ENCODE data around the gene APLP2. TPM values are rescaled to one million over a fixed set of nuclear protein-coding genes. Genes with fewer than 3 reads are reported as not detected.

Gene APLP2
- total and polyA plus RNA-seq, 9 of the 15 experiments (the other 6 are each of a cell fraction or from before 2014, with no cell fraction given): 17.4 to 164 (median 118) TPM

DNA sequence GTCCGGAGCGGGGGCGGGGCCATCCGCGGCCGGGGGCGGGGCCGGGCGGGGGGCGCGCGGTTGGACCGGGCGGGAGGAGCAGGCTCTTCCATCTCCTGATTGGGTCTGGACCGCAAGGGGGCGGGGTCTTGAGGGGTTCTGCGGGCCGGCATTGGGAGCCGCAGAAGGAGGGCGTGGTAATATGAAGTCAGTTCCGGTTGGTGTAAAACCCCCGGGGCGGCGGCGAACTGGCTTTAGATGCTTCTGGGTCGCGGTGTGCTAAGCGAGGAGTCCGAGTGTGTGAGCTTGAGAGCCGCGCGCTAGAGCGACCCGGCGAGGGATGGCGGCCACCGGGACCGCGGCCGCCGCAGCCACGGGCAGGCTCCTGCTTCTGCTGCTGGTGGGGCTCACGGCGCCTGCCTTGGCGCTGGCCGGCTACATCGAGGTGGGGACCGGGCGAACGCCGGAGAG lies at the start of gene APLP2 (continued):
- no peak for TF ChIP-seq KAT2B (IDR thresholded peaks at IDR 0.05; ENCODE audit: low read depth, low read length)
- peak; percentile 25 to 75 (median 56) for TF ChIP-seq YY1 (IDR thresholded peaks at IDR 0.05; ENCODE audit: borderline replicate concordance in 1 of 3, control insufficient read depth in 1 of 3, extremely low read depth in 1 of 3, insufficient read depth in 3 of 3, insufficient read length in 1 of 3, insufficient replicate concordance in 2 of 3, low read depth in 1 of 3, low read length in 2 of 3)
- no peak for TF ChIP-seq LEF1 (IDR thresholded peaks at IDR 0.05)
- no peak for TF ChIP-seq DACH1 (IDR thresholded peaks at IDR 0.05; ENCODE audit: partially characterized antibody)
- no peak for TF ChIP-seq HMG20B (CRISPR knock-in tag; IDR thresholded peaks at IDR 0.05)
- no peak for TF ChIP-seq KHSRP (IDR thresholded peaks at IDR 0.05)
- peak; percentile 8; the same call in 1 of the 2 replicates for TF ChIP-seq CXXC5 (CRISPR knock-in tag; IDR thresholded peaks at IDR 0.05)
- peak; percentile 44 for TF ChIP-seq RBBP5 (IDR thresholded peaks at IDR 0.05; ENCODE audit: borderline replicate concordance, insufficient read depth, low read length, poor library complexity, severe bottlenecking)
- peak; percentile 41 for TF ChIP-seq SP1 (CRISPR knock-in tag; IDR thresholded peaks at IDR 0.05)
- TF ChIP-seq ZNF507 (tag; conservative IDR thresholded peaks at IDR 0.05): no peak
- TF ChIP-seq PYGO2 (tag; IDR thresholded peaks at IDR 0.05): no peak
- TF ChIP-seq HDAC1 (IDR thresholded peaks at IDR 0.05): 0 out of 4 replicates have a peak, but pooled peaks of 1 of the 2 experiments have one; percentile 11
- no peak for TF ChIP-seq ZNF263 (CRISPR knock-in tag; IDR thresholded peaks at IDR 0.05; ENCODE audit: borderline replicate concordance)
- 0 out of 2 replicates have a peak, but pooled peaks have one; percentile 36 for TF ChIP-seq KAT7 (CRISPR knock-in tag; IDR thresholded peaks at IDR 0.05; ENCODE audit: borderline replicate concordance)
- TF ChIP-seq, protein P1, sequence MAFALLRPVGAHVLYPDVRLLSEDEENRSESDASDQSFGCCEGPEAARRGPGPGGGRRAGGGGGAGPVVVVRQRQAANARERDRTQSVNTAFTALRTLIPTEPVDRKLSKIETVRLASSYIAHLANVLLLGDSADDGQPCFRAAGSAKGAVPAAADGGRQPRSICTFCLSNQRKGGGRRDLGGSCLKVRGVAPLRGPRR (CRISPR knock-in tag; IDR thresholded peaks at IDR 0.05): no peak
- no peak for TF ChIP-seq ZNF253 (CRISPR knock-in tag; conservative IDR thresholded peaks at IDR 0.05)
- peak; percentile 62 for TF ChIP-seq CREB1 (IDR thresholded peaks at IDR 0.05)
- peak; percentile 49; the same call in 1 of the 2 replicates for TF ChIP-seq CREB1 (CRISPR knock-in tag; IDR thresholded peaks at IDR 0.05)
- TF ChIP-seq, protein P2, sequence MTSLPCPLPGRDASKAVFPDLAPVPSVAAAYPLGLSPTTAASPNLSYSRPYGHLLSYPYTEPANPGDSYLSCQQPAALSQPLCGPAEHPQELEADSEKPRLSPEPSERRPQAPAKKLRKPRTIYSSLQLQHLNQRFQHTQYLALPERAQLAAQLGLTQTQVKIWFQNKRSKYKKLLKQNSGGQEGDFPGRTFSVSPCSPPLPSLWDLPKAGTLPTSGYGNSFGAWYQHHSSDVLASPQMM (CRISPR knock-in tag; IDR thresholded peaks at IDR 0.05): no peak
- no peak for TF ChIP-seq TRIM24 (IDR thresholded peaks at IDR 0.05)
- TF ChIP-seq SP2 (IDR thresholded peaks at IDR 0.05; ENCODE audit: extremely low read depth, low read depth, low read length, poor library complexity, severe bottlenecking): peak; percentile 49
- TF ChIP-seq GTF2F1 (IDR thresholded peaks at IDR 0.05; ENCODE audit: low read depth, low read length): peak; percentile 95
- TF ChIP-seq ETV1 (tag; conservative IDR thresholded peaks at IDR 0.05; ENCODE audit: low read depth): peak; percentile 63
- TF ChIP-seq MECOM (CRISPR knock-in tag; IDR thresholded peaks at IDR 0.05): no peak
- no peak for TF ChIP-seq ZC3H8 (IDR thresholded peaks at IDR 0.05)
- no peak for TF ChIP-seq CHD4 (IDR thresholded peaks at IDR 0.05; ENCODE audit: insufficient read depth, insufficient replicate concordance, low read depth, low read length, poor library complexity, severe bottlenecking)
- TF ChIP-seq ZBED1 (IDR thresholded peaks at IDR 0.05): 0 out of 2 replicates have a peak, but pooled peaks have one; percentile 40
- TF ChIP-seq MYNN (IDR thresholded peaks at IDR 0.05): no peak
- TF ChIP-seq MYNN (CRISPR knock-in tag; IDR thresholded peaks at IDR 0.05): no peak
